LNCAP (cell line): ENCODE measurements around the gene PFDN1.

Source experiments
- TF ChIP-seq, protein P1 (sequence below): fragments of 450-650 bp; IDR thresholded peaks from 2 replicates; pipeline ENCODE4 v1.5.1; 2017; ENCODE audit warnings: mild to moderate bottlenecking

Gene PFDN1

DNA sequence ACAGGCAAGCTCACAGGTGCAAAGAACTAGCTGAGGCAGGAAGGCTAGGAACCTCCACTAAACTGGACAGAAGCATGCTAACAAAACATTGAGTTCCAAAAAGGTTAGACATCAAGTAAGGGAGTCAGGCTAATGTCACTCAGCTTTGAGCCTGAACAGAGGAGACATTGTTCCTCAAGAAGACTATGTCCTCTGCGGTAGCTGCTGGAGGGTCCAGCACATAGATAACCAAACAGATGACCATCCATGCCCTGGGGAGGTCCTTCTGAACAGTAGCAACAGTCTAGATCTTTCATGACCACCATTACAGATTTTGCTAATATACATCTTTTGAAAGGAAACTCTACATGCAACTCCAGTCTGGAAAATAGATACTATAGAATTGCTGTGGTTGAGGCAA, 70.2 kb downstream of the PFDN1 start:
- TF ChIP-seq, protein P1, sequence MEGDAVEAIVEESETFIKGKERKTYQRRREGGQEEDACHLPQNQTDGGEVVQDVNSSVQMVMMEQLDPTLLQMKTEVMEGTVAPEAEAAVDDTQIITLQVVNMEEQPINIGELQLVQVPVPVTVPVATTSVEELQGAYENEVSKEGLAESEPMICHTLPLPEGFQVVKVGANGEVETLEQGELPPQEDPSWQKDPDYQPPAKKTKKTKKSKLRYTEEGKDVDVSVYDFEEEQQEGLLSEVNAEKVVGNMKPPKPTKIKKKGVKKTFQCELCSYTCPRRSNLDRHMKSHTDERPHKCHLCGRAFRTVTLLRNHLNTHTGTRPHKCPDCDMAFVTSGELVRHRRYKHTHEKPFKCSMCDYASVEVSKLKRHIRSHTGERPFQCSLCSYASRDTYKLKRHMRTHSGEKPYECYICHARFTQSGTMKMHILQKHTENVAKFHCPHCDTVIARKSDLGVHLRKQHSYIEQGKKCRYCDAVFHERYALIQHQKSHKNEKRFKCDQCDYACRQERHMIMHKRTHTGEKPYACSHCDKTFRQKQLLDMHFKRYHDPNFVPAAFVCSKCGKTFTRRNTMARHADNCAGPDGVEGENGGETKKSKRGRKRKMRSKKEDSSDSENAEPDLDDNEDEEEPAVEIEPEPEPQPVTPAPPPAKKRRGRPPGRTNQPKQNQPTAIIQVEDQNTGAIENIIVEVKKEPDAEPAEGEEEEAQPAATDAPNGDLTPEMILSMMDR: no peak

DNA sequence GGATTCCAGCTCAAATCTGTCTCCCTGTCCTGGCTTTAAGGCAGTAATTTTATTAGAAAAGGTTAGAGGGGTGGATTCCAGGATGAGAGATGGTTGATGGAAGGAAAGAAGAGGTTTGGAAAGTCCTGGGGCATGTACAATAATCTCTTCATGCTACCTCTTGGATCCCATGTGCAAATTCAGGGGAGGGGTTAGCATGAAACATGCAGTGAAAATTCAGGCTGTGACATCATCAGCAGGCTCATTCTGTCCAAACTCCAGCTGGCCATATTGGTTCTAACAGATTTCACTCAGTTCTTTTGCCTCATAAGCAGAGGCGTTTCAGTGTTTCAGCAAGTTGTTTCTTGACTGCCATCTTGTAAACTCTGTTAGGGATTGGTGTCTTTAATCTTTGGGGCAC, 72.5 kb downstream of the PFDN1 start:
- TF ChIP-seq, protein P1: no peak

DNA sequence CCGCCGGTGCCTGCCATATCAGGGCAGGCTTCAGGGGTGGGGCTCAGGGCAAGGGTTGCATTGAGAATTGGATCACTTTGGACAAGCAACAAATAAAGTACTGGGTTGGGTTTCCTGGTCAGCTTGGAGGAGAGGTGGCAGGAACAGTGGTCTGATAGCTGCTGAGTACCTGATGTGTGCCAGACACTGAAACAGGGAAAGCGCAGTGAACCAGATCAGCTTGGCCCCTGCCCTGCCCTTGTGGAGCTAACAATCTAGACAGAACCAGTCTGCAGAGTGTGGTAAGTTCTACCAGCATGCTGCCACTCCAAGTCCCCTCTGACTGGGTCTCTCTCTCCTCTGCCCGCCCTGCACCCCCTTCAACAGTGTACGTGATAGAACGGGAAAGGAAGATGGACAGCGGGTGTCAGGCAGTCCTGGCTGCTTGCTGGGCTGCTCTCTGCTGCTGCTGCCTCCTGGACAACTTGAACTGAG, 74.5 kb downstream of the PFDN1 start:
- TF ChIP-seq, protein P1: no peak

DNA sequence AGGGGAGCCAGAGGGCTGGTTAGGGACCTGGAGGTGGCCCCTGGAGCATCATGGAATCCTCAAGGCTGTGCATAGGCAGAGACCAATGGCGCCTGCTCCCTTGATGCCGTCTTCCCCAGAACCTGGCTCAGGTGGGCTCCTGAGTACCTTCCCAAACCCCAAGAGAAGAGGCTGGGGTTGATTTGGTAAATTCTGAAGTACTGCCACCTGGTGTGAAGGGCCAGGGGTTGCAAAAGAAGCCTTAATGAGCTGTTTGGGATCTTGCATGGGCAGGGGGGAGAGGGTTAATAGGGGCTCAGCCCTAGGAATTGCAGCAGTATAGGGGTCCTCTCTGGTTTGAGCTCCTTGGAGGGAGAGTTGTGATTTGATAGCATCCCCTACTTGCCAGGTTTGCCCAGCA, 75.9 kb downstream of the PFDN1 start:
- TF ChIP-seq, protein P1: no peak

DNA sequence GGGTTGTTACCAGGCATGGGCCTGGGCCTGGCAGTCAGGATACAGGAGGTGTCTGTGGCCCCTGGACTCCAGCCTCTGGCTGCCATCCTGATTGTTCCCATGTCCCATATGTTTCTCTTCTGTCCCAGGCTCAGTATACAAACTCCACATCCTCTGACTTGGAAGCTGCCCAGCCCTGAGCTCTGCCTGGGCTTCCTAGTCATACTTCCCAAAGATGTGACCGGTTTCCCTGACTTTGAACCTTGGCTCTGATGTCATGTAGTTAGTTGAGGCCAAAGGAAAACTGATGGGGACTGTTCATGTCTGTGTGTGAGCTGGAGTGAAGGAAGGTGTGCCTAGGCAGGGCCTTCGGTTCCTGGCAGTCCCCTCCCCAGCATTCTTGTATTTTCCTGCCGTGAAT, 77.5 kb downstream of the PFDN1 start:
- TF ChIP-seq, protein P1: no peak

DNA sequence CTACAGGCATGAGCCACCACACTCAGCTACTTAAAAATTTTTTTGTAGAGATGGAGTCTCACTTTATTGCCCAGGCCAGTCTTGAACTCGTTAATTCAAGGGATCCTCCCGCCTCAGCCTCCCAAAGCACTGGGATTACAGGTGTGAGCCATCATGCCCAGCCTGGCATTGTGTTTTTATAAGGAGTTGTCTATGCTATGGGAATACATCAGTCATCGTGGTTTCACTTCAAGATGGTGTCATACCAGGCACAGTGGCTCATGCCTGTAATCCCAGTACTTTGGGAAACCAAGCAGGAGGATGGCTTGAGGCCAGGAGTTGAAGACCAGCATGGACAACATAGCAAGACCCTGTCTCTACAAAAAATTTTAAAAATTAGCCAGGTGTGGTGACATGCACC, 78.2 kb downstream of the PFDN1 start:
- TF ChIP-seq, protein P1: no peak

DNA sequence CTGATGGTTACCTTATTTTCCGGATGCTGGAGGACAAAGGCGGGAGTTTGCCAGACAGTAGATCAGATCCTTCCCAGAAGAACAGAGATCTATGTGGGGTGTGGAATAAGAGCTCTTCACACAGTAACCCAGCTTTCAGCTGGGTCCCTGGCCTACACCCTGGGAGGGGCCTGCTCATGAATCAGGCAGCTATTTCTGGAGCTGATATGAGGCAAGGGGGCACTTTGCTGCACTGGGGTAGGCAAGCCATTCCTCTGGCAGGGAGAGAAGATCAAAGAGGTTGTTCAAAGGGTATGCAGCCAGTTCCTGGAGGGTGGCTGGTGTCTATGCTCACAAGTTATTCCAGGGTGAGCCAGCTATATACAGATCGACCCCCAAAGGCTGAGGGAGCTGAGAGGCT, 79.3 kb downstream of the PFDN1 start:
- TF ChIP-seq, protein P1: no peak

DNA sequence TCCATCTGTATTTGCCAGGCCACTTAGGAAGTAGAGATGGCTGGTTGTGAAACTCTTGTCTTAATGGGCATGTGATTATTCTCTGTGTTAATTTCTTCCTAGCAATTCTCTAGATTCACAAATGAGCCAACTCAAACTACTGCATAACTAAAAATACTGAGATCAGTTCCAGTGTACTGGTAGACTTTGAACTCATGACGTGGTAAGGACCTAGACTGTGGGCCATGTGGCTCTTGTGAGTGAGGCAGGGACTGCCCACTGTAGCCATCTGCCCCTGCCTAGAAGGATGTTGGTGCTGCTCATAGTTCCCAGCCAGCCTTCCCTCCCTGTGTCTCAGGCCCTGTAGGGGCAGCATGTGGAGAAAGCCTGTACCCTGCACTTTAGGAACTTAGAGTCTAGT, 80.5 kb downstream of the PFDN1 start:
- TF ChIP-seq, protein P1: no peak
